H9 (cell line): Measurements from ENCODE around the gene IQCE. TPM values are rescaled to one million over a fixed set of nuclear protein-coding genes. Genes with fewer than 3 reads are reported as not detected.

Experiments
- DNase-seq: peaks from one replicate; pipeline ENCODE4 v3.0.0-alpha.2; 2017
- H2AFZ ChIP-seq: one replicate; pipeline ENCODE4 v1.6.1; 2013; ENCODE audit warnings: mild to moderate bottlenecking, low read length, control low read depth, moderate library complexity
- H2AK5ac ChIP-seq: 2 replicates; pipeline ENCODE4 v1.6.1; 2013; ENCODE audit warnings: low read length, control low read depth, mixed read lengths; ENCODE audit not compliant: insufficient read length
- H2BK120ac ChIP-seq: one replicate; pipeline ENCODE4 v1.6.1; 2013; ENCODE audit warnings: low read depth, mild to moderate bottlenecking, low read length, control low read depth, inconsistent platforms; ENCODE audit not compliant: poor library complexity, severe bottlenecking
- H2BK12ac ChIP-seq: 2 replicates; pipeline ENCODE4 v1.6.1; 2013; ENCODE audit warnings: low read length, control low read depth, mixed read lengths, low read depth; ENCODE audit not compliant: insufficient read length
- H2BK15ac ChIP-seq: 2 replicates; pipeline ENCODE4 v1.6.1; 2013; ENCODE audit warnings: low read depth, low read length, control low read depth
- H2BK20ac ChIP-seq: one replicate; pipeline ENCODE4 v1.6.1; 2013; ENCODE audit warnings: low read depth, mild to moderate bottlenecking, low read length, control low read depth, inconsistent platforms; ENCODE audit not compliant: poor library complexity, severe bottlenecking
- H2BK5ac ChIP-seq: 2 replicates; pipeline ENCODE4 v1.6.1; 2013; ENCODE audit warnings: low read length, control low read depth, mixed read lengths; ENCODE audit not compliant: insufficient read length
- H3K14ac ChIP-seq: 2 replicates; pipeline ENCODE4 v1.6.1; 2013; ENCODE audit warnings: low read length, control low read depth; ENCODE audit not compliant: insufficient read depth
- H3K18ac ChIP-seq: 2 replicates; pipeline ENCODE4 v1.6.1; 2013; ENCODE audit warnings: low read depth, mild to moderate bottlenecking, mixed read lengths, low read length, control low read depth; ENCODE audit not compliant: insufficient read length
- H3K23ac ChIP-seq: 2 replicates; pipeline ENCODE4 v1.6.1; 2013; ENCODE audit warnings: low read length, control low read depth, mixed read lengths, low read depth; ENCODE audit not compliant: insufficient read length
- H3K23me2 ChIP-seq: 2 replicates; pipeline ENCODE4 v1.6.1; 2013; ENCODE audit warnings: low read depth, mild to moderate bottlenecking, mixed read lengths, low read length, control low read depth; ENCODE audit not compliant: insufficient read length, poor library complexity, severe bottlenecking
- H3K27ac ChIP-seq: 2 replicates; pipeline ENCODE4 v1.5.1; 2013; ENCODE audit warnings: low read length, control low read depth, mixed read lengths, low read depth; ENCODE audit not compliant: insufficient read length
- H3K27me3 ChIP-seq: 2 replicates; pipeline ENCODE4 v1.6.1; 2013; ENCODE audit warnings: low read length, control low read depth, inconsistent platforms; ENCODE audit not compliant: insufficient read depth
- H3K4ac ChIP-seq: 2 replicates; pipeline ENCODE4 v1.6.1; 2013; ENCODE audit warnings: low read depth, mild to moderate bottlenecking, control low read depth, inconsistent platforms, low read length, moderate library complexity
- H3K4me1 ChIP-seq: 2 replicates; pipeline ENCODE4 v1.6.1; 2013; ENCODE audit warnings: low read length, control low read depth, inconsistent platforms; ENCODE audit not compliant: insufficient read depth
- H3K4me2 ChIP-seq: 2 replicates; pipeline ENCODE4 v1.6.1; 2013; ENCODE audit warnings: low read length, control low read depth, mixed read lengths; ENCODE audit not compliant: insufficient read length, insufficient read depth
- H3K56ac ChIP-seq: 2 replicates; pipeline ENCODE4 v1.6.1; 2013; ENCODE audit warnings: low read depth, mild to moderate bottlenecking, mixed read lengths, low read length, control low read depth; ENCODE audit not compliant: insufficient read length
- H3K79me1 ChIP-seq: 2 replicates; pipeline ENCODE4 v1.6.1; 2013; ENCODE audit warnings: low read depth, mild to moderate bottlenecking, moderate library complexity, low read length, control low read depth, inconsistent platforms; ENCODE audit not compliant: insufficient read depth, poor library complexity, severe bottlenecking
- H3K79me2 ChIP-seq: 2 replicates; pipeline ENCODE4 v1.6.1; 2013; ENCODE audit warnings: low read length, control low read depth, inconsistent platforms; ENCODE audit not compliant: insufficient read depth
- H3K9ac ChIP-seq: 2 replicates; pipeline ENCODE4 v1.6.1; 2013; ENCODE audit warnings: low read length, control low read depth, mixed read lengths; ENCODE audit not compliant: insufficient read length; ENCODE audit errors: extremely low read depth
- H3K9me3 ChIP-seq: one replicate; pipeline ENCODE4 v1.6.1; 2013; ENCODE audit warnings: low read depth, low read length, inconsistent platforms; ENCODE audit not compliant: control insufficient read depth
- H3T11ph ChIP-seq: one replicate; pipeline ENCODE4 v1.6.1; 2013; ENCODE audit warnings: mild to moderate bottlenecking, low read length, control low read depth, inconsistent platforms
- H4K20me1 ChIP-seq: one replicate; pipeline ENCODE4 v1.6.1; 2013; ENCODE audit not compliant: control insufficient read depth, insufficient read length, insufficient read depth
- H4K5ac ChIP-seq: 2 replicates; pipeline ENCODE4 v1.6.1; 2013; ENCODE audit warnings: low read depth, mild to moderate bottlenecking, mixed read lengths, low read length, control low read depth; ENCODE audit not compliant: insufficient read length
- H4K8ac ChIP-seq: replicated peaks from 2 replicates; pipeline ENCODE4 v1.6.1; 2013; ENCODE audit warnings: low read length, control low read depth, mixed read lengths, low read depth; ENCODE audit not compliant: insufficient read length
- H4K91ac ChIP-seq: 2 replicates; pipeline ENCODE4 v1.6.1; 2013; ENCODE audit warnings: low read depth, mild to moderate bottlenecking, moderate library complexity, mixed read lengths, low read length, control low read depth; ENCODE audit not compliant: insufficient read length
- H3K27ac Mint-ChIP-seq, 3 experiments: 2 replicates in 2 of 3; 3 replicates in 1 of 3; pipeline ENCODE4 v1.8.0; 2020 to 2021; ENCODE audit warnings: mixed read lengths in 3 of 3, mild to moderate bottlenecking in 1 of 3, moderate library complexity in 1 of 3
- H3K27me3 Mint-ChIP-seq: 2 replicates; pipeline ENCODE4 v1.8.0; 2021; ENCODE audit warnings: low read depth, mild to moderate bottlenecking, moderate library complexity, mixed read lengths
- H3K36me3 Mint-ChIP-seq, 3 experiments: 2 replicates in 2 of 3; 3 replicates in 1 of 3; pipeline ENCODE4 v1.8.0; 2020 to 2021; ENCODE audit warnings: low read depth in 3 of 3, mixed read lengths in 3 of 3; ENCODE audit not compliant: insufficient read depth in 1 of 3
- H3K4me1 Mint-ChIP-seq, 2 experiments: 2 replicates each; pipeline ENCODE4 v1.8.0; 2020; ENCODE audit warnings: mixed read lengths in 2 of 2
- H3K4me3 Mint-ChIP-seq, 2 experiments: 2 replicates in 1 of 2; 3 replicates in 1 of 2; pipeline ENCODE4 v1.8.0; 2020 to 2021; ENCODE audit warnings: mild to moderate bottlenecking in 2 of 2, mixed read lengths in 2 of 2, moderate library complexity in 1 of 2
- H3K9me3 Mint-ChIP-seq, 2 experiments: 2 replicates in 1 of 2; 3 replicates in 1 of 2; pipeline ENCODE4 v1.8.0; 2020; ENCODE audit warnings: mild to moderate bottlenecking in 2 of 2, mixed read lengths in 2 of 2, moderate library complexity in 1 of 2
- CTCF ChIP-seq: fragments of 200-600 bp; sonication (generic); conservative IDR thresholded peaks from 3 replicates; pipeline ENCODE4 v1.8.0; 2021; ENCODE audit warnings: antibody characterized with exemption, mild to moderate bottlenecking
- WGBS: extraction: QIAGEN DNeasy Blood & Tissue Kit; methylation state at CpG from one replicate; pipeline ENCODE4 v1.1.7; 2013; ENCODE audit warnings: missing lambda C conversion rate, low lambda C conversion rate, mixed read lengths; ENCODE audit not compliant: insufficient read length; ENCODE audit errors: extremely low coverage; 5-methylcytosine and 5-hydroxymethylcytosine counted together
- total RNA-seq: library from RNA; stranded (reverse); gene quantifications from 2 replicates; pipeline ENCODE4 v1.2.1, GENCODE V29; 2021

Gene IQCE
- total RNA-seq, 1 experiment from 2014 or later = 7.0 TPM

GRCh38 chr7:2541291-2542010, 17.3 kb upstream of the IQCE start:
- Histone ChIP-seq H3K79me2 (no peaks in the 10 kb centered on the region), H3K4ac (no peak overlapping the region), H3K4me2 (no peak overlapping the region), H3K56ac (no peak overlapping the region), H4K5ac (no peak overlapping the region), H4K20me1 (no peaks in the 10 kb centered on the region), H3T11ph (no peak overlapping the region), H3K4me1 (no peaks in the 10 kb centered on the region), H3K27ac (no peak overlapping the region), H2AFZ (no peak overlapping the region), H4K8ac (no peak overlapping the region), H3K9ac (no peak overlapping the region), H3K27me3 (no peaks in the 10 kb centered on the region), H2BK120ac (no peak overlapping the region), H3K79me1 (no peaks in the 10 kb centered on the region), H4K91ac (no peak overlapping the region), H2BK20ac (no peak overlapping the region), H3K23ac (no peak overlapping the region), H2BK5ac (no peak overlapping the region), H3K18ac (no peak overlapping the region), H2AK5ac (no peak overlapping the region), H2BK12ac (no peak overlapping the region), H2BK15ac (no peak overlapping the region), H3K14ac (no peak overlapping the region), H3K23me2 (no peaks in the 10 kb centered on the region), H3K9me3 (no peaks in the 10 kb centered on the region)
- TF ChIP-seq CTCF = no peak
- DNase-seq = no peak
- Mint-ChIP-seq H3K4me1 (no peaks in the 10 kb centered on the region), H3K4me3 (no peak overlapping the region), H3K27ac (no peak overlapping the region), H3K9me3 (no peaks in the 10 kb centered on the region), H3K36me3 (peaks cover 13 to 51% (median 38%) of the 10 kb centered on the region in 3 experiments), H3K27me3 (no peaks in the 10 kb centered on the region)
- WGBS = no CpG with 5 or more reads among the region's 40 CpGs
